Measurements from ENCODE around the gene ANAPC2.

The ANAPC2 gene

GRCh38 chr9:137191691-137192447 lies 3.5 kb upstream of the ANAPC2 start:
- no peak for DNase-seq

GRCh38 chr9:137191245-137191644 lies 2.9 kb upstream of the ANAPC2 start:
- no peak for DNase-seq

- DNase-seq: no peak
Observed at GRCh38 chr9:137190315-137190856, 2.0 kb upstream of the ANAPC2 start.

- DNase-seq: no peak
Observed at GRCh38 chr9:137189297-137190295, 1.2 kb upstream of the ANAPC2 start.

- DNase-seq: no peak
Observed at GRCh38 chr9:137188086-137188489, 272 bp downstream of the ANAPC2 start.

GRCh38 chr9:137187386-137187785 lies 974 bp downstream of the ANAPC2 start:
- no peak for DNase-seq

GRCh38 chr9:137186385-137186784 lies 2.0 kb downstream of the ANAPC2 start:
- no peak for DNase-seq

- no peak for DNase-seq
Observed at GRCh38 chr9:137185921-137186320, 2.4 kb downstream of the ANAPC2 start.

GRCh38 chr9:137184881-137185660 lies 3.3 kb downstream of the ANAPC2 start:
- no peak for DNase-seq

- DNase-seq: no peak
Observed at GRCh38 chr9:137183980-137184595, 4.3 kb downstream of the ANAPC2 start.

GRCh38 chr9:137182836-137183235 lies 5.5 kb downstream of the ANAPC2 start:
- DNase-seq: no peak

- no peak for DNase-seq
Observed at GRCh38 chr9:137181680-137182079, 6.7 kb downstream of the ANAPC2 start.

- no peak for DNase-seq
Observed at GRCh38 chr9:137180491-137180890, 7.9 kb downstream of the ANAPC2 start.

GRCh38 chr9:137179761-137180160 lies 8.6 kb downstream of the ANAPC2 start:
- no peak for DNase-seq

GRCh38 chr9:137178939-137179630 lies 9.3 kb downstream of the ANAPC2 start:
- DNase-seq: no peak

GRCh38 chr9:137178201-137178938 lies 10.0 kb downstream of the ANAPC2 start:
- no peak for DNase-seq

GRCh38 chr9:137176302-137177182 lies 11.8 kb downstream of the ANAPC2 start:
- peak; percentile 20 to 21 for DNase-seq

GRCh38 chr9:137175345-137175961 lies 12.9 kb downstream of the ANAPC2 start:
- DNase-seq: no peak

- no peak for DNase-seq
Observed at GRCh38 chr9:137174722-137175293, 13.6 kb downstream of the ANAPC2 start.

Measured in inflammatory macrophage (primary cell).